Activated CD4-positive, alpha-beta T cell treated with anti-CD3 and anti-CD28 coated beads, Interleukin-2, amount 10 ng/mL, durations not matched to agents 7 days and 5 days (primary cell): ENCODE data around the gene NCBP3. TPM values are rescaled to one million over a fixed set of nuclear protein-coding genes. Genes with fewer than 3 reads are reported as not detected.
A peak's percentile ranks its signal among the peaks of the same experiment; 100 is the strongest.

Experiments used
- CTCF ChIA-PET: fragments of 350-600 bp; sonication (Branson Sonifier 250); formaldehyde crosslinking; loops from one replicate; lab custom pipeline; 2021; ENCODE audit warnings: antibody characterized with exemption; lab: Charles Lee
- POLR2A ChIA-PET: fragments of 350-600 bp; sonication (Branson Sonifier 250); formaldehyde crosslinking; loops from one replicate; lab custom pipeline; 2021; ENCODE audit warnings: antibody characterized with exemption; lab: Charles Lee
- DNase-seq: peaks from one replicate; pipeline ENCODE4 v3.0.0-alpha.2; 2020
- H3K27ac Mint-ChIP-seq: one replicate; pipeline ENCODE4 v1.8.0; 2021; ENCODE audit warnings: mild to moderate bottlenecking, moderate library complexity, mixed read lengths
- H3K27me3 Mint-ChIP-seq: one replicate; pipeline ENCODE4 v1.8.0; 2021; ENCODE audit warnings: mixed read lengths
- H3K36me3 Mint-ChIP-seq: one replicate; pipeline ENCODE4 v1.8.0; 2021; ENCODE audit warnings: low read depth, mixed read lengths
- H3K4me1 Mint-ChIP-seq: one replicate; pipeline ENCODE4 v1.8.0; 2021; ENCODE audit warnings: mixed read lengths
- H3K4me3 Mint-ChIP-seq: one replicate; pipeline ENCODE4 v1.8.0; 2021; ENCODE audit warnings: mild to moderate bottlenecking, moderate library complexity, mixed read lengths
- H3K9me3 Mint-ChIP-seq: one replicate; pipeline ENCODE4 v1.8.0; 2021; ENCODE audit warnings: mixed read lengths
- total RNA-seq, 2 experiments: library from RNA; stranded (reverse); gene quantifications; one replicate each; pipeline ENCODE4 v1.2.3, GENCODE V29; 2021

NCBP3 gene
- total RNA-seq, 2 experiments from 2014 or later, result 43.6 to 43.7 TPM

GRCh38 chr17:3877220-3877619, 31.2 kb upstream of the NCBP3 start:
- no peaks in the 10 kb centered on the region for H3K4me1 Mint-ChIP-seq
- no peaks in the 10 kb centered on the region for H3K9me3 Mint-ChIP-seq
- ChIA-PET CTCF (interaction anchor here (2.0 kb wide), 1 partner anchor 31 kb away, joined by 6 read pairs; the partner anchor contains the start of gene NCBP3), POLR2A (no interaction called here)
- H3K27me3 Mint-ChIP-seq, result no peaks in the 10 kb centered on the region
- no peak overlapping the region for H3K4me3 Mint-ChIP-seq
- no peak for DNase-seq
- H3K36me3 Mint-ChIP-seq, result no peaks in the 10 kb centered on the region
- no peak overlapping the region for H3K27ac Mint-ChIP-seq

- no peak for DNase-seq
- CTCF ChIA-PET, result no interaction called here
- Mint-ChIP-seq H3K27me3 (no peaks in the 10 kb centered on the region), H3K9me3 (no peaks in the 10 kb centered on the region), H3K4me1 (peaks cover 8% of the 10 kb centered on the region), H3K36me3 (no peaks in the 10 kb centered on the region), H3K4me3 (no peak overlapping the region), H3K27ac (no peak overlapping the region)
- POLR2A ChIA-PET, result no interaction called here
Measured at GRCh38 chr17:3875317-3875716, 29.3 kb upstream of the NCBP3 start.

DNA sequence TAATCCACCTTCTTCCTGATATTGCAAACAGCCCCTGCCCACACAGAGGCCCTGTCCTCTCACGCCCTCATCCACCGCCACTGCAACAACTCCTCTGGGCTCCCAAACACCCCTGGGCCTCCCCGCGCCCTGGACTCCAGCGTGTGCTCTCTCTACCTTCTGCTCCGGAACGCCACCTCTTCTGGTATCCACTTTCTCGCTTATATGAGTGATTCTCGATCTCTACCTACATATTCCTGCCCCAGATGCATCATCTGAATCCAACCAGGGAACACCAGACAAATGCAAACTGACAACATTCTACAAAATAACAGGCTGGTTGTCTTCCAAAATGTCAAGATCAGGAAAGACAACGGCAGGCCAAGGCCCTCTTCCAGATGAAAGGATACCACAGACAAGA, 27.8 kb upstream of the NCBP3 start:
- ChIA-PET POLR2A (no interaction called here), CTCF (interaction anchor here (0.6 kb wide), 1 partner anchor 28 kb away, joined by 3 read pairs; the partner anchor contains the start of gene NCBP3)
- Mint-ChIP-seq H3K36me3 (no peaks in the 10 kb centered on the region), H3K27me3 (no peaks in the 10 kb centered on the region), H3K27ac (peak overlapping the region; percentile 26), H3K4me3 (no peak overlapping the region), H3K9me3 (no peaks in the 10 kb centered on the region), H3K4me1 (peaks cover 10% of the 10 kb centered on the region)
- no peak for DNase-seq

DNA sequence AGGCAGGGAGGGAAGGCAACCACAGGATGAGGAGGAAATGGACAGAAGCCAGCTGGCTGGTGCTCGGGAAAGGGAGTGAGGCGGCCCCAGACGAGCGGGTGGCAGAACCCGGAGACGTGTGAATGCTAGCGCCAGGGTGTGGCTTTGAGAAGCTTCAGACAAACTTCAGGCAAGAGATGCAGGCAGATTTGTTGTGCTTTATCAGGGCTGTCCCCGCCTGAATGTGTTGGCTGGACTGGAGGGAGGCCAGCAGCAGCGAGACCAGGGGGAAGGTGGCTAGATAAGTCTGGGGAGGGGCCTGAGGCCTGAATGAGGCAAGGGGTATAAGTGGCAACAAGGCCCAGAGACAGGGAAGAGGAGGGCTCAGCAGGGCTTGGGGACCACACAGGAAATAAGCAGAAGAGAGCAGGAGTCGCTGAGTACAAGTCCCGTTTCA, 24.8 kb upstream of the NCBP3 start:
- peak overlapping the region; percentile 9 for H3K4me3 Mint-ChIP-seq
- H3K36me3 Mint-ChIP-seq, result no peaks in the 10 kb centered on the region
- peaks cover 10% of the 10 kb centered on the region for H3K4me1 Mint-ChIP-seq
- DNase-seq, result peak; percentile 42
- no peaks in the 10 kb centered on the region for H3K9me3 Mint-ChIP-seq
- ChIA-PET POLR2A (no interaction called here), CTCF (interaction anchor here (1.0 kb wide), 1 partner anchor 25 kb away, joined by 3 read pairs; the partner anchor contains the start of gene NCBP3)
- peak overlapping the region; percentile 97 for H3K27ac Mint-ChIP-seq
- H3K27me3 Mint-ChIP-seq, result no peaks in the 10 kb centered on the region

- Mint-ChIP-seq H3K4me3 (no peak overlapping the region), H3K4me1 (peaks cover 10% of the 10 kb centered on the region), H3K36me3 (no peaks in the 10 kb centered on the region), H3K9me3 (no peaks in the 10 kb centered on the region), H3K27ac (no peak overlapping the region), H3K27me3 (no peaks in the 10 kb centered on the region)
- DNase-seq, result no peak
- CTCF ChIA-PET, result no interaction called here
- POLR2A ChIA-PET, result no interaction called here
Measured at GRCh38 chr17:3867606-3868005, 21.6 kb upstream of the NCBP3 start.

- no peaks in the 10 kb centered on the region for H3K9me3 Mint-ChIP-seq
- no peaks in the 10 kb centered on the region for H3K36me3 Mint-ChIP-seq
- POLR2A ChIA-PET, result no interaction called here
- no peak for DNase-seq
- H3K27ac Mint-ChIP-seq, result no peak overlapping the region
- H3K4me1 Mint-ChIP-seq, result peaks cover 10% of the 10 kb centered on the region
- H3K4me3 Mint-ChIP-seq, result no peak overlapping the region
- H3K27me3 Mint-ChIP-seq, result no peaks in the 10 kb centered on the region
- CTCF ChIA-PET, result interaction anchor here (4.1 kb wide), 1 partner anchor 21 kb away, joined by 21 read pairs; the partner anchor contains the start of gene NCBP3
Measured at GRCh38 chr17:3867106-3867505, 21.1 kb upstream of the NCBP3 start.

DNA sequence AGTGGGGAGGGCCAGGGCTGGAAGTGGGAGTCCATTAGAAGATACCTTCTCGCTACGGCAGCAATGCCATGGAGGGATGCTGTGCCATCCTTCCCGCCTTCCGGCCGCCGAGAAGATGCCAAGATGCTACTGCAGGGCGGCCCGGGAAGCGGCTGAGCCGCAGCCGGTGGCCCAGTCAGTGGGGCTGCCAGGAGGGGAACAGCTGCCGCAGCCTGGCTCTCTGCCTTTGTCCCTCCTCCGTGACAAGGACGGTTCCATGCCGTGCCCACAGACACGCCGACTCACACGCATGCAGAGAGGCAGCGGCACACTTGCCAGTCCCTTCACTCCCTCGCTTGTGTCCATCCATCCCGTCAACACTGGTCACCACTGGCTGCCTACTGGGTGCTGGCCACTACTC, 20.2 kb upstream of the NCBP3 start:
- H3K4me3 Mint-ChIP-seq, result no peak overlapping the region
- no peak for DNase-seq
- H3K27me3 Mint-ChIP-seq, result no peaks in the 10 kb centered on the region
- no peaks in the 10 kb centered on the region for H3K9me3 Mint-ChIP-seq
- CTCF ChIA-PET, result interaction anchor here (4.1 kb wide), 1 partner anchor 20 kb away, joined by 21 read pairs; the partner anchor contains the start of gene NCBP3
- H3K27ac Mint-ChIP-seq, result no peak overlapping the region
- H3K4me1 Mint-ChIP-seq, result peaks cover 10% of the 10 kb centered on the region
- no peaks in the 10 kb centered on the region for H3K36me3 Mint-ChIP-seq
- POLR2A ChIA-PET, result no interaction called here

GRCh38 chr17:3865176-3865575, 19.1 kb upstream of the NCBP3 start:
- H3K4me1 Mint-ChIP-seq, result peaks cover 2% of the 10 kb centered on the region
- POLR2A ChIA-PET, result no interaction called here
- H3K36me3 Mint-ChIP-seq, result no peaks in the 10 kb centered on the region
- H3K9me3 Mint-ChIP-seq, result no peaks in the 10 kb centered on the region
- H3K27ac Mint-ChIP-seq, result no peak overlapping the region
- CTCF ChIA-PET, result interaction anchor here (0.6 to 4.1 kb wide), 3 partner anchors 19 to 127 kb away, joined by 3 to 21 read pairs (median 3); partner anchors contain the start of gene NCBP3
- H3K27me3 Mint-ChIP-seq, result no peaks in the 10 kb centered on the region
- no peak for DNase-seq
- no peak overlapping the region for H3K4me3 Mint-ChIP-seq

DNA sequence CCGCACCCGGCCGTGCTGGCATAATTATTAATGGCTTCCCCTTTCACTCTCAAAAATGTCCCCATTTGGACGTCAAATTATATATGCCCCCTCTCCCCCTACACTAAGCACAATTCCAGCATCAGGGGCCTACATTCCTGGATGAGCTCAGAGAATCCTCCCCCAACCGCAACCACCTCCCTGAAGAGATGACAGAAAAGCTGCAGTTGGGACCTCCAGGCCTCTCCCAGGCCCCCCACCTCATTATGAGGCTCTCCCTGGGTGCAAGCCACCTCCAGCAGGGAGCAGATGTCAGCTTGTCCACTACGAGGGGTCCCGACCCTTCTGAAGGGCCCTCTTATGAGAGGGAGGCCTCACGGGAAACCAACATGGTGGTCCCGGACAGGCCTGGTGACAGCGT, 18.5 kb upstream of the NCBP3 start:
- Mint-ChIP-seq H3K4me1 (no peaks in the 10 kb centered on the region), H3K4me3 (no peak overlapping the region), H3K27ac (peak overlapping the region; percentile 36), H3K9me3 (no peaks in the 10 kb centered on the region), H3K27me3 (no peaks in the 10 kb centered on the region), H3K36me3 (no peaks in the 10 kb centered on the region)
- CTCF ChIA-PET, result interaction anchor here (1.1 to 4.1 kb wide), 4 partner anchors 14 to 127 kb away, joined by 3 to 21 read pairs (median 4); partner anchors contain the start of gene NCBP3
- POLR2A ChIA-PET, result no interaction called here
- DNase-seq, result no peak

GRCh38 chr17:3861761-3862681, 16.0 kb upstream of the NCBP3 start:
- POLR2A ChIA-PET, result no interaction called here
- CTCF ChIA-PET, result interaction anchor here (0.6 to 6.2 kb wide), 5 partner anchors 17 to 124 kb away, joined by 3 to 51 read pairs (median 4); partner anchors contain the start of gene NCBP3
- no peaks in the 10 kb centered on the region for H3K36me3 Mint-ChIP-seq
- H3K4me3 Mint-ChIP-seq, result no peak overlapping the region
- H3K9me3 Mint-ChIP-seq, result no peaks in the 10 kb centered on the region
- H3K27me3 Mint-ChIP-seq, result no peaks in the 10 kb centered on the region
- DNase-seq, result no peak
- H3K27ac Mint-ChIP-seq, result no peak overlapping the region
- H3K4me1 Mint-ChIP-seq, result no peaks in the 10 kb centered on the region

GRCh38 chr17:3860939-3861700, 15.1 kb upstream of the NCBP3 start:
- no peaks in the 10 kb centered on the region for H3K9me3 Mint-ChIP-seq
- H3K4me1 Mint-ChIP-seq, result no peaks in the 10 kb centered on the region
- CTCF ChIA-PET, result interaction anchor here (1.0 to 6.2 kb wide), 7 partner anchors 16 to 123 kb away, joined by 3 to 51 read pairs (median 4); partner anchors contain the start of gene NCBP3
- H3K27ac Mint-ChIP-seq, result no peak overlapping the region
- no peaks in the 10 kb centered on the region for H3K27me3 Mint-ChIP-seq
- DNase-seq, result no peak
- POLR2A ChIA-PET, result no interaction called here
- H3K4me3 Mint-ChIP-seq, result no peak overlapping the region
- no peaks in the 10 kb centered on the region for H3K36me3 Mint-ChIP-seq

DNA sequence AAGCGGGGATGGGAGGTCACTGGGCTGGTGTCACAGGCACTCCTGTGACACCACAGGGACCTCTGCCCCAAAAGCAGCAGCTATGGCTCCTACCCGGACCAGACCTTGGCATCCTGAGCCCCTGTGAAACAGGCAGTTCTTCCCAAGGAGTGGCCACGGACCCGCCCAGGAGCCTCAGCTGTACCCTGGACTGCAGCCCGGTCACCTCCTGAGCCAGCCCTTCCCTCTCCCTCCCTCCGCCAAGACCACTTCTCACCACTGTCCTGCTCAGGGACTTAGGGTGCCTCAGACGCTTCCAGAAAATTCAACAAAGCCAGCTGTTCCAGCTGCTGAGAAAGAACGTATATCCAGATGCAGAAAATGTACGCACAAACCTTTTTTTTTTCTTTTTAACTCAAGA, 13.9 kb upstream of the NCBP3 start:
- Mint-ChIP-seq H3K9me3 (no peaks in the 10 kb centered on the region), H3K36me3 (no peaks in the 10 kb centered on the region), H3K4me3 (no peak overlapping the region), H3K27ac (no peak overlapping the region), H3K4me1 (no peaks in the 10 kb centered on the region), H3K27me3 (no peaks in the 10 kb centered on the region)
- ChIA-PET POLR2A (no interaction called here), CTCF (interaction anchor here (0.6 to 6.2 kb wide), 7 partner anchors 9 to 150 kb away, joined by 3 to 51 read pairs (median 3); partner anchors contain the start of gene NCBP3)
- no peak for DNase-seq
